ENCODE results near the gene ZBP1. TPM values are rescaled to one million over a fixed set of nuclear protein-coding genes. Genes with fewer than 3 reads are reported as not detected.
A peak's percentile ranks its signal among the peaks of the same experiment; 100 is the strongest.

The ZBP1 gene
- total RNA-seq, 1 experiment from 2014 or later = 2.9 TPM

DNA sequence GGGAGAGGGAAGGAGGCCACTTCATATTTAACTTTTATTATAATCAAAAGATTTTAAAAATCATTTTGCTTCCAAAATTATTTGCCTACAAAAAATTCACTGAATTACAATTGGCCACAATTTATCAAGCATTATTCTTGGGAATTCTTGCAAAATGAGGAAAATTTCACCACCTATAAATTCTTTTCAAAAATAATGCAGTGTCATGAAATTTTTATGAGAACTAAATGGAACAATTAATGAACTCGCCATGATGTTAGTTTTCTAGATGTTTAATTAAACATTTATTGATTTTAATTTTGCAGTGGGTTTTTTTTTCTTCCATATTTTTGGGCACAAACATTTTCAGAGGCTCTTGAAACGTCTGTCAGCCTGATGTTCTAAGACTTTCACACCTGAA, 5.8 kb upstream of the ZBP1 start:
- intact Hi-C loops (cut with micrococcal nuclease; ENCODE audit: unreplicated experiment) = no loop called here
- Mint-ChIP-seq H3K4me3 (ENCODE audit: low read depth, unreplicated experiment) (no peak overlapping the region), H3K4me1 (ENCODE audit: low read depth, unreplicated experiment) (peaks cover 18% of the 10 kb centered on the region), H3K36me3 (ENCODE audit: insufficient read depth, unreplicated experiment) (peaks cover 17% of the 10 kb centered on the region), H3K27me3 (ENCODE audit: unreplicated experiment) (no peaks in the 10 kb centered on the region), H3K9me3 (ENCODE audit: low read depth, unreplicated experiment) (peaks cover 3% of the 10 kb centered on the region), H3K27ac (ENCODE audit: unreplicated experiment) (no peak overlapping the region)
- no TSS peak for BruUV-seq (replicated peaks)
- TF ChIP-seq, protein P1, sequence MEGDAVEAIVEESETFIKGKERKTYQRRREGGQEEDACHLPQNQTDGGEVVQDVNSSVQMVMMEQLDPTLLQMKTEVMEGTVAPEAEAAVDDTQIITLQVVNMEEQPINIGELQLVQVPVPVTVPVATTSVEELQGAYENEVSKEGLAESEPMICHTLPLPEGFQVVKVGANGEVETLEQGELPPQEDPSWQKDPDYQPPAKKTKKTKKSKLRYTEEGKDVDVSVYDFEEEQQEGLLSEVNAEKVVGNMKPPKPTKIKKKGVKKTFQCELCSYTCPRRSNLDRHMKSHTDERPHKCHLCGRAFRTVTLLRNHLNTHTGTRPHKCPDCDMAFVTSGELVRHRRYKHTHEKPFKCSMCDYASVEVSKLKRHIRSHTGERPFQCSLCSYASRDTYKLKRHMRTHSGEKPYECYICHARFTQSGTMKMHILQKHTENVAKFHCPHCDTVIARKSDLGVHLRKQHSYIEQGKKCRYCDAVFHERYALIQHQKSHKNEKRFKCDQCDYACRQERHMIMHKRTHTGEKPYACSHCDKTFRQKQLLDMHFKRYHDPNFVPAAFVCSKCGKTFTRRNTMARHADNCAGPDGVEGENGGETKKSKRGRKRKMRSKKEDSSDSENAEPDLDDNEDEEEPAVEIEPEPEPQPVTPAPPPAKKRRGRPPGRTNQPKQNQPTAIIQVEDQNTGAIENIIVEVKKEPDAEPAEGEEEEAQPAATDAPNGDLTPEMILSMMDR (IDR thresholded peaks at IDR 0.05; ENCODE audit: unreplicated experiment) = no peak
- CTCF ChIA-PET = interaction anchor here (0.8 kb wide), 1 partner anchor 8 kb away, joined by 3 read pairs; no protein-coding TSS in a partner anchor
- DNase-seq = no peak

DNA sequence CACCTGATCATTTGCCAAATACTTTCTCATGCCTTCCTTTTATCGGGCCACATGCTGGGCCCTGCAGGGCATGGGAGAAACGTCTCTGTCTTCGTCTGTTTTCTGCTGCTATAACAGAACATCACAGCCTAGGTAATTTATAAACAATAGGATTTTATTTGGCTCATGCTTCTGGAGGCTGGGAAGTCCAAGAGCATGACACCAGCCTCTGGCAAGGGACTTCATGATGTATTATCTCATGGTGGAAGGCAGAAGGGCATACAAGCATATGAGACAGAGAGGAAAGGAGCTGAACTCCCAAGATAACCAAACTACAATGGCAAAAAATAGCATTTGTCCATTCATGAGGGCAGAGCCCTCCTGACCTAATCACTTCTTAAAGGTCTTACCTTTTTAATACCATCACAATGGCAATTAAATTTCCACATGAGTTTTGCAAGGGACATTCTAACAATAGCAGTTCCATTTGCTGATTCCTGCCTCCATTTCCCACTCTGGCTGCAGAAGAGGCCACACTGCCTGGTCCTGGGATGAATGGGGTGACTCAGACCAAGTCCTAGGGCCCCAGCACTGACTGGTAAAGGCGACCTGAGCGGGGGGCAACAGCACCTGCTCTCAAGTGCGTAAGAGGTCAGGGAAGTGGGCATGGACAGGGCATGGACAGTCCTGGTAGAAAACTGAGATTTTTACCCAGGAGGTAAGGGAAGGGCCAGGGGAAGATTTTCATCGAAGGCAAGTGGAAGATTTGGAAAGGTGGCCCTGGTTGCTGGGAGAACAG, 5.1 kb upstream of the ZBP1 start:
- intact Hi-C loops (cut with micrococcal nuclease; ENCODE audit: unreplicated experiment) = no loop called here
- Mint-ChIP-seq H3K36me3 (ENCODE audit: insufficient read depth, unreplicated experiment) (peaks cover 17% of the 10 kb centered on the region), H3K4me1 (ENCODE audit: low read depth, unreplicated experiment) (peaks cover 24% of the 10 kb centered on the region), H3K27ac (ENCODE audit: unreplicated experiment) (no peak overlapping the region), H3K4me3 (ENCODE audit: low read depth, unreplicated experiment) (no peak overlapping the region), H3K9me3 (ENCODE audit: low read depth, unreplicated experiment) (peaks cover 3% of the 10 kb centered on the region), H3K27me3 (ENCODE audit: unreplicated experiment) (no peaks in the 10 kb centered on the region)
- BruUV-seq (replicated peaks) = no TSS peak
- no peak for DNase-seq
- CTCF ChIA-PET = interaction anchor here (0.6 kb wide), 1 partner anchor 1232 kb away, joined by 3 read pairs; no protein-coding TSS in a partner anchor
- TF ChIP-seq, protein P1 (IDR thresholded peaks at IDR 0.05; ENCODE audit: unreplicated experiment) = no peak

DNA sequence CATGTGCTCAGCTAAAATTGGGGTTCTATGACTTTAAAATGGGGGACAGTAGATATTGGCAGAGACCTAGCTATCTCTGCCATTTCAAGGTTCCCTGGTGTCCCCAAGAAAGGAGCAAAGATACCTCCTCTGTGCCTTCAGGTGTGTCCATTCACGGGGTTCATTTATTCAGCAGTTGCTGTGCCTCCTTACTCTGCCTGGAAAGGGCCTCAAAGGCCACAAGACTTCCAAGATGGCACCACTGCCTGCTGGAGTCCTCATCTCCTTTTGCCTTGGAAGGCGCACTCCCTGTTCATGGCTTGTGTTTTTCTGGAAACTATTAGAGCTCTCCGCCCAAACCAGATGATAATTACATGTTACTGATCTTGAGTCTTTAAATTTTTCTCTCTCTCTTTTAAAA, 3.9 kb upstream of the ZBP1 start:
- Mint-ChIP-seq H3K27ac (ENCODE audit: unreplicated experiment) (peak overlapping the region; percentile 2), H3K4me1 (ENCODE audit: low read depth, unreplicated experiment) (peaks cover 29% of the 10 kb centered on the region), H3K27me3 (ENCODE audit: unreplicated experiment) (no peaks in the 10 kb centered on the region), H3K9me3 (ENCODE audit: low read depth, unreplicated experiment) (peaks cover 3% of the 10 kb centered on the region), H3K4me3 (ENCODE audit: low read depth, unreplicated experiment) (no peak overlapping the region), H3K36me3 (ENCODE audit: insufficient read depth, unreplicated experiment) (peaks cover 17% of the 10 kb centered on the region)
- CTCF ChIA-PET = interaction anchor here (2.3 kb wide), 1 partner anchor 585 kb away, joined by 21 read pairs; no protein-coding TSS in a partner anchor
- no TSS peak for BruUV-seq (replicated peaks)
- TF ChIP-seq, protein P1 (IDR thresholded peaks at IDR 0.05; ENCODE audit: unreplicated experiment) = no peak
- intact Hi-C loops (cut with micrococcal nuclease; ENCODE audit: unreplicated experiment) = no loop called here
- no peak for DNase-seq

DNA sequence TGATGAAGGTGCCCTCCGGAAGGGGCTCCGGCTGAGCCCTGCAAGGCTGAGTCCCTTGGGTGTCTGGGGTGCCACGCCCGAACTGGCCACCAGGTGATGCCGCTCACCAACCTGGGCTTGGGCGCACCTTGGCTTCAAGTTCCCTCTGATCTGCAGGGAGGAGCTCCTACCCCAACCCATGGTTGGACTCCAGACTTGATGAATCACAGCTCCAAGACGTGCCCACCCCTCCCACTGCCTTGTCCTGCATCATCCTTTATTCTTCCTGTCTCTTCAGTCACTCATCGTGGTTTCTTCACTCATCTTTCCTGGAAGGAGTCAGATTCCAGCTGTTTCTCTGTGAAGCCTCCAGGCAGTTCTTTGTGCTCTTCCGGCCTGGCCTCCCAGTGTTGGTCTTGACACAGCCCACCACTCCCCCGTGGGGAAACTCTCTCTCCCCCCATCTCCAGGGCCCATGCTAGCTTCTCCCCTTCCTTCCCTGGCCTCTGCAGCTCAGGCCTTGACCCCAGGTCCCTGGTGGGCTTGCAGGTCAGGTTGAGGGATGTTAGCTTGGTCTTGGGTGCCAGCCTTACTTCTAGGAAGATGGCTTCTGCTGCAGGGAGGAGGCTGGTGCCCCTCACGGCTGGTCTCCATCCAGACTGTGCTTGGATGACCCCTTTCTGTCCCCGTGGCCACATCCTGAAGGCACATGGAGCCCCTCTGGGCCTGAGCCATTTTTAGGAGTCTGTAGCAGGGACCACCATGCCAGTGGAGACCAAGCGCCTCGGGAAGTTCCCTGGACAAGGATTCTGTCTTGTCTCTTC, 2.6 kb upstream of the ZBP1 start:
- Mint-ChIP-seq H3K4me1 (ENCODE audit: low read depth, unreplicated experiment) (peaks cover 40% of the 10 kb centered on the region), H3K27ac (ENCODE audit: unreplicated experiment) (peak overlapping the region; percentile 18), H3K9me3 (ENCODE audit: low read depth, unreplicated experiment) (peaks cover 3% of the 10 kb centered on the region), H3K36me3 (ENCODE audit: insufficient read depth, unreplicated experiment) (peaks cover 17% of the 10 kb centered on the region), H3K27me3 (ENCODE audit: unreplicated experiment) (no peaks in the 10 kb centered on the region), H3K4me3 (ENCODE audit: low read depth, unreplicated experiment) (peak overlapping the region; percentile 11)
- intact Hi-C loops (cut with micrococcal nuclease; ENCODE audit: unreplicated experiment) = loop anchor here (2.0 kb wide), 2 partner anchors 464 to 586 kb away; no protein-coding TSS in a partner anchor
- TF ChIP-seq, protein P1 (IDR thresholded peaks at IDR 0.05; ENCODE audit: unreplicated experiment) = peak; percentile 99
- no TSS peak for BruUV-seq (replicated peaks)
- DNase-seq = peak; percentile 96
- CTCF ChIA-PET = interaction anchor here (0.6 to 2.3 kb wide), 47 partner anchors 9 to 597 kb away, joined by 3 to 21 read pairs (median 5); partner anchors contain the start of gene PMEPA1

All from Calu3 (cell line).